HepG2 (cell line): ENCODE results near the gene FNDC3B. TPM values are rescaled to one million over a fixed set of nuclear protein-coding genes. Genes with fewer than 3 reads are reported as not detected.

Experiments used
- ATAC-seq: fragments of 200-7000 bp; cut with Tn5 transposase; 3 replicates; pipeline ENCODE4 v1.9.1; 2020; ENCODE audit warnings: mild to moderate bottlenecking, moderate library complexity
- BruUV-seq: library from RNA; stranded (reverse); fragments of 400-500 nt; replicated peaks from 2 replicates; lab custom pipeline; 2021; lab: Mats Ljungman, UMichigan
- CTCF ChIA-PET: fragments of 300-600 bp; formaldehyde crosslinking; extraction: SDS; loops from one replicate; lab custom pipeline; 2021; ENCODE audit warnings: low total read pairs, inconsistent platforms, low intra/inter-chr PET ratio; lab: Yijun Ruan, JAX
- POLR2A ChIA-PET: fragments of 350-600 bp; sonication (Branson Sonifier 250); formaldehyde crosslinking; loops from one replicate; lab custom pipeline; 2020; ENCODE audit warnings: antibody characterized with exemption, inconsistent platforms; lab: Yijun Ruan, JAX
- DNase-seq: peaks from one replicate; pipeline ENCODE4 v3.0.0-alpha.2; 2015; ENCODE audit warnings: low spot score
- FAIRE-seq: peaks from 3 replicates; lab custom pipeline; 2011; peaks lifted over from hg19 to GRCh38; lab: Jason Lieb, UNC
- H2AFZ ChIP-seq: one replicate; pipeline ENCODE4 v1.6.1; 2011; ENCODE audit warnings: low read length, inconsistent platforms
- H3K27ac ChIP-seq: fragments of 300-600 bp; 3 replicates; pipeline ENCODE4 v1.8.0; 2011; ENCODE audit warnings: mixed run types, mild to moderate bottlenecking, mixed read lengths, low read length, inconsistent platforms; ENCODE audit not compliant: insufficient read depth; ENCODE audit errors: extremely low read length
- H3K27me3 ChIP-seq, 2 experiments: fragments of 200-600 bp in 1 of 2; 2 replicates in 1 of 2; 3 replicates in 1 of 2; pipeline versions ENCODE4 v1.6.0 to v1.8.0; 2011; ENCODE audit warnings: low read length in 2 of 2, mild to moderate bottlenecking in 2 of 2, moderate library complexity in 2 of 2, inconsistent platforms in 1 of 2; ENCODE audit not compliant: insufficient read depth in 2 of 2, control insufficient read depth in 1 of 2
- H3K36me3 ChIP-seq, 2 experiments: fragments of 200-600 bp in 1 of 2; replicated peaks in 1 of 2; 2 replicates in 1 of 2; 3 replicates in 1 of 2; pipeline versions ENCODE4 v1.5.1 to v1.8.0; 2011; ENCODE audit warnings: low read length in 2 of 2, inconsistent platforms in 1 of 2; ENCODE audit not compliant: insufficient read depth in 2 of 2, control insufficient read depth in 1 of 2
- H3K4me1 ChIP-seq: 2 replicates; pipeline ENCODE4 v1.5.1; 2012; ENCODE audit warnings: low read length, inconsistent platforms; ENCODE audit not compliant: insufficient read depth
- H3K4me2 ChIP-seq: 2 replicates; pipeline ENCODE4 v1.6.0; 2011; ENCODE audit warnings: low read depth, low read length, inconsistent platforms
- H3K4me3 ChIP-seq, 3 experiments: fragments of 200-600 bp in 1 of 3; sonication (generic), shearing (Covaris generic) in 1 of 3; replicated peaks in 1 of 3; 2 replicates each; pipeline ENCODE4 v1.5.1; 2011 to 2016; ENCODE audit warnings: low read length in 3 of 3, inconsistent platforms in 2 of 3, low read depth in 2 of 3, mild to moderate bottlenecking in 2 of 3, control low read depth in 1 of 3, mixed read lengths in 1 of 3; ENCODE audit not compliant: insufficient read depth in 1 of 3
- H3K79me2 ChIP-seq: one replicate; pipeline ENCODE4 v1.6.1; 2011; ENCODE audit warnings: low read length, inconsistent platforms; ENCODE audit not compliant: insufficient read depth
- H3K9ac ChIP-seq: 2 replicates; pipeline ENCODE4 v1.6.0; 2011; ENCODE audit warnings: mild to moderate bottlenecking, low read depth, low read length, inconsistent platforms; ENCODE audit not compliant: insufficient read depth
- H3K9me3 ChIP-seq: 2 replicates; pipeline ENCODE4 v1.5.1; 2012; ENCODE audit warnings: mild to moderate bottlenecking, low read length
- H4K20me1 ChIP-seq: 2 replicates; pipeline ENCODE4 v1.6.0; 2011; ENCODE audit warnings: inconsistent platforms, mild to moderate bottlenecking, low read length, moderate library complexity; ENCODE audit not compliant: insufficient read depth
- GATA4 ChIP-seq: sonication (generic); IDR thresholded peaks from 2 replicates; pipeline ENCODE4 v1.6.1; 2016; ENCODE audit warnings: antibody characterized with exemption, low read depth, borderline replicate concordance
- KDM3A ChIP-seq: IDR thresholded peaks from 2 replicates; pipeline ENCODE4 v1.6.1; 2018; ENCODE audit warnings: low read depth, missing compliant biosample characterization
- MXI1 ChIP-seq: IDR thresholded peaks from 3 replicates; pipeline ENCODE4 v1.6.1; 2012; ENCODE audit warnings: low read depth, low read length, inconsistent platforms, borderline replicate concordance
- NBN ChIP-seq: fragments of 450-650 bp; conservative IDR thresholded peaks from 2 replicates; pipeline ENCODE4 v1.6.1; 2017
- RBM22 ChIP-seq: fragments of 200-400 bp; formaldehyde crosslinking; optimal IDR thresholded peaks from 2 replicates; pipeline ENCODE3; 2017; ENCODE audit warnings: mild to moderate bottlenecking, low read length, moderate library complexity
- SP1 ChIP-seq, 2 experiments: fragments of 450-650 bp in 1 of 2; sonication (generic) in 1 of 2; formaldehyde crosslinking in 1 of 2; IDR thresholded peaks; 2 replicates each; pipeline versions ENCODE4 v1.4.0 to v1.6.1; 2016 to 2020; ENCODE audit warnings: missing genetic modification reagents in 1 of 2
- TFE3 ChIP-seq: IDR thresholded peaks from 2 replicates; pipeline ENCODE4 v1.6.1; 2016
- THAP8 ChIP-seq: sonication (generic); formaldehyde crosslinking; IDR thresholded peaks from 2 replicates; pipeline ENCODE4 v1.5.1; 2020; ENCODE audit warnings: missing genetic modification reagents, mild to moderate bottlenecking, borderline replicate concordance
- ZBTB3 ChIP-seq: sonication (generic); formaldehyde crosslinking; IDR thresholded peaks from 2 replicates; pipeline ENCODE4 v1.4.0; 2020; ENCODE audit warnings: low read depth, mild to moderate bottlenecking, moderate library complexity, missing genetic modification reagents, borderline replicate concordance
- ZC3H13 ChIP-seq: sonication (generic); formaldehyde crosslinking; IDR thresholded peaks from 2 replicates; pipeline ENCODE4 v1.8.1; 2023; ENCODE audit warnings: mild to moderate bottlenecking, missing genetic modification reagents, moderate library complexity
- ZNF232 ChIP-seq: sonication (generic); formaldehyde crosslinking; IDR thresholded peaks from 2 replicates; pipeline ENCODE4 v1.4.0; 2020; ENCODE audit warnings: missing genetic modification reagents, borderline replicate concordance
- WGBS: methylation state at CpG from one replicate; pipeline ENCODE4 v1.1.6; 2017; ENCODE audit warnings: low lambda C conversion rate; 5-methylcytosine and 5-hydroxymethylcytosine counted together
- in situ Hi-C: cut with HindIII; loops from 2 replicates; pipeline ENCODE4 v1.10.0; 2017; ENCODE audit warnings: low pct_unique_long_range_greater_than_20kb; ENCODE audit not compliant: extremely low pct_ligation_motif_present
- intact Hi-C: fragments of 100-400 bp; cut with micrococcal nuclease; formaldehyde crosslinking; loops from one replicate; pipeline ENCODE4 v1.10.0; 2022; ENCODE audit not compliant: unreplicated experiment
- polyA plus RNA-seq, 8 experiments: library from polyadenylated mRNA; depleted of rRNA in 3 of 8; stranded (reverse) in 7 of 8; unstranded in 1 of 8; fragments of >200 nt; fragmentation: Illumina TruSeq in 4 of 8; extraction: Trizol in 4 of 8; gene quantifications; 2 replicates each; pipeline versions ENCODE4 v1.2.1 to v1.2.3, GENCODE V29; 2011 to 2016; ENCODE audit warnings: low read depth in 4 of 8, missing spikeins in 1 of 8, mixed read lengths in 1 of 8; ENCODE audit not compliant: insufficient read depth in 1 of 8
- total RNA-seq, 5 experiments: library from RNA; depleted of rRNA; stranded (reverse); fragments of >200 nt; fragmentation: Illumina TruSeq; extraction: Trizol; gene quantifications; 2 replicates each; pipeline ENCODE4 v1.2.3, GENCODE V29; 2016; ENCODE audit warnings: low read depth in 1 of 5

The FNDC3B gene
- total and polyA plus RNA-seq, 2 of the 13 experiments (the other 11 are each of a cell fraction or from before 2014, with no cell fraction given): 74.8 to 103 TPM

GRCh38 chr3:172057624-172058327 is 18.4 kb downstream of the FNDC3B start:
- peaks cover 96% of the 10 kb centered on the region for H3K79me2 ChIP-seq
- H3K4me2 ChIP-seq: peak overlapping the region; percentile 58; the same call in 1 of the 2 replicates
- H2AFZ ChIP-seq: no peak overlapping the region
- no peaks in the 10 kb centered on the region for H3K27me3 ChIP-seq
- H3K4me1 ChIP-seq: peaks cover 100% of the 10 kb centered on the region
- H4K20me1 ChIP-seq: peaks cover 92% of the 10 kb centered on the region
- in situ Hi-C loops: no loop called here
- BruUV-seq: no TSS peak
- ChIA-PET CTCF (no interaction called here), POLR2A (interaction anchor here (1.1 kb wide), 1 partner anchor 15 kb away, joined by 4 read pairs; no protein-coding TSS in a partner anchor)
- no peak overlapping the region for H3K9ac ChIP-seq
- ATAC-seq (no peak), DNase-seq (no peak), FAIRE-seq (no peak)
- intact Hi-C loops: no loop called here
- peak; percentile 83 for TF ChIP-seq RBM22
- TF ChIP-seq ZBTB3 (CRISPR knock-in tag): no peak
- peak; percentile 19; the same call in 1 of the 3 replicates for TF ChIP-seq MXI1
- H3K27ac ChIP-seq: peak overlapping the region; percentile 47
- H3K4me3 ChIP-seq: peak overlapping the region in 1 of 3 experiments; percentile 6; a peak in 2 of 6 replicates
- H3K9me3 ChIP-seq: no peaks in the 10 kb centered on the region
- WGBS: 32% methylated on average over 3 of the region's 3 CpGs
- H3K36me3 ChIP-seq: peaks cover 5 to 40% of the 10 kb centered on the region in 2 experiments

GRCh38 chr3:172059532-172059931 is 20.2 kb downstream of the FNDC3B start:
- TF ChIP-seq ZC3H13 (CRISPR knock-in tag): no peak
- TF ChIP-seq ZNF232 (CRISPR knock-in tag): no peak
- TF ChIP-seq TFE3 (CRISPR knock-in tag): no peak
- no peak for TF ChIP-seq KDM3A (CRISPR knock-in tag)
- TF ChIP-seq GATA4: no peak
- TF ChIP-seq NBN: no peak
- TF ChIP-seq THAP8 (CRISPR knock-in tag): no peak
- no peak for TF ChIP-seq SP1 (IDR thresholded peaks at IDR 0.05)
- TF ChIP-seq SP1 (CRISPR knock-in tag; IDR thresholded peaks at IDR 0.05): no peak
- Histone ChIP-seq H3K9ac (no peak overlapping the region), H2AFZ (no peak overlapping the region), H3K79me2 (peaks cover 96% of the 10 kb centered on the region), H3K36me3 (peaks cover 6 to 42% of the 10 kb centered on the region in 2 experiments), H4K20me1 (peaks cover 92% of the 10 kb centered on the region), H3K4me3 (no peak overlapping the region), H3K27ac (peak overlapping the region; percentile 70), H3K9me3 (no peaks in the 10 kb centered on the region), H3K4me2 (peak overlapping the region; percentile 58), H3K27me3 (no peaks in the 10 kb centered on the region), H3K4me1 (peaks cover 100% of the 10 kb centered on the region)
- in situ Hi-C loops (no loop called here), intact Hi-C loops (no loop called here)
- WGBS: 86% methylated on average over 3 of the region's 3 CpGs
- ChIA-PET CTCF (no interaction called here), POLR2A (interaction anchor here (1.0 kb wide), 1 partner anchor 17 kb away, joined by 3 read pairs; no protein-coding TSS in a partner anchor)
- ATAC-seq: no peak
- BruUV-seq: no TSS peak
- no peak for FAIRE-seq
- DNase-seq: no peak
